AG09319 (cell line): ENCODE measurements around the gene LRRC56.

Source experiments
- DNase-seq: peaks from one replicate; pipeline ENCODE4 v3.0.0-alpha.2; 2010; ENCODE audit warnings: low read depth; ENCODE audit errors: extremely low read depth
- TF ChIP-seq, protein P1 (sequence below): IDR thresholded peaks from 2 replicates; pipeline ENCODE4 v1.5.1; 2011; ENCODE audit warnings: low read depth, mild to moderate bottlenecking, inconsistent platforms, low read length, moderate library complexity

LRRC56 gene

DNA sequence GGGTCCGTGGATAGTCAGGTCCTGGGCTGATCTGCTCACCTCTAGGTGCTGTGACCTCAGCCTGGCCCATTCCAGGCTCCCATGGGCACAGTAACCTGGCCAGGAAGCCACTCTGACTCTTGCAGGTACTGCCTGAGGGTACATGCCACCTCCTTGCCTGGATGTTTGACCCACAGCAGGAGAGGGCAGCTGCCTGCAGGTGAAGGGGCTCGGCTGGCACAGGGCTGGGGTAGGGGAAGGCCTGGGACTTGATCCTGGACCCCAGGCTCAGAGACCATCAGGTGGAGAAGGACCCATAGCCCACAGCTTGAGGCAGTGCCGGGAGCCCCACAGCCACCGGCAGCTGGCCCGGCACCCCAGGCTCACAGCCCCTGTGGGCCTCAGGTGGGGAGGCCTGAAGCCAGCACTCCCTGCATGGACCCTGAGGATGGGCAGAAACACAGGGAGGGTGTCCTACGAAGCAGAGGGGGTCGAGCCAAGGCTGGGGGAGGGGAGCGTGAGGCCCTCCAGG is 2.7 kb downstream of the LRRC56 start:
- TF ChIP-seq, protein P1, sequence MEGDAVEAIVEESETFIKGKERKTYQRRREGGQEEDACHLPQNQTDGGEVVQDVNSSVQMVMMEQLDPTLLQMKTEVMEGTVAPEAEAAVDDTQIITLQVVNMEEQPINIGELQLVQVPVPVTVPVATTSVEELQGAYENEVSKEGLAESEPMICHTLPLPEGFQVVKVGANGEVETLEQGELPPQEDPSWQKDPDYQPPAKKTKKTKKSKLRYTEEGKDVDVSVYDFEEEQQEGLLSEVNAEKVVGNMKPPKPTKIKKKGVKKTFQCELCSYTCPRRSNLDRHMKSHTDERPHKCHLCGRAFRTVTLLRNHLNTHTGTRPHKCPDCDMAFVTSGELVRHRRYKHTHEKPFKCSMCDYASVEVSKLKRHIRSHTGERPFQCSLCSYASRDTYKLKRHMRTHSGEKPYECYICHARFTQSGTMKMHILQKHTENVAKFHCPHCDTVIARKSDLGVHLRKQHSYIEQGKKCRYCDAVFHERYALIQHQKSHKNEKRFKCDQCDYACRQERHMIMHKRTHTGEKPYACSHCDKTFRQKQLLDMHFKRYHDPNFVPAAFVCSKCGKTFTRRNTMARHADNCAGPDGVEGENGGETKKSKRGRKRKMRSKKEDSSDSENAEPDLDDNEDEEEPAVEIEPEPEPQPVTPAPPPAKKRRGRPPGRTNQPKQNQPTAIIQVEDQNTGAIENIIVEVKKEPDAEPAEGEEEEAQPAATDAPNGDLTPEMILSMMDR = no peak
- DNase-seq = no peak

DNA sequence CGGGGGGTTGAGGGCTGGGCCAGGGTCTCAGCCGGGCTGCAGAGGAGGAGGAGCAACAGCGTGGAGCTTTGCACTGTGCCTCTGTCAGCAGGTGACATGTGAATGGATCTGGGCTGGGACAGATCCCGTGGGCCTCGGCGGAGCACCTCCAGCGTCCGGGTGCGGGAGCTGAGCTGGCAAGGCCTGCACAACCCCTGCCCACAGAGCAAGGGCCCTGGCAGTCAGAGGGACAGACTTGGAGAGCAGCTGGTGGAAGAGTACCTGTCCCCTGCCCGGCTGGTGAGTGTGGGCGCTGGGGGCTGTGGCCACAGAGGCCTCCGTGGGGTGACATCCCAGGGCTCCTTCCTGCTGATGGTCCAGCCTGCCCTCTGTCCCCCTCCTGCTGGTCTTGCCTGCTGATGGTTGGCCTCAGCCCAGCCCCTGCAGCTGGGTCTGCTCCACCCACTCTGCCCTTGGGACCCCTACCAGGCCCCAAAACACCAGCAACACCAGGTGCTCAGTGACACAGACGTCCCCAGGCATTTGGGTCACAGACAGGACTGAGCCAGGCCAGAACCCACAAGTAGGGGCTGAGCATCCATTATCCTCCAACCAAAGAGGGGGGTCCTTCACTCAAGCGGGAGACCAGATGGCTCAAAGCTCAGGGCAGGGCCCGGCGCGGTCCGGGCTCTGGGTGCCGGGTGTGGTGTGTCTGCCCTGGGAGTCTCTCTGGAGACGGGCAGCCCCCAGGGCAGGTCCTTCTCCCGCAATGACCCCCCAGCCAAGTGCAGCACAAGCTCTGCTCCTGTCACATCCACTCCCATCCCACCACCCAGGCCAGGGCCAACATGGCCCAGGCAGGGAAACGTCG is 3.5 kb downstream of the LRRC56 start:
- TF ChIP-seq, protein P1 = no peak
- DNase-seq = no peak

DNA sequence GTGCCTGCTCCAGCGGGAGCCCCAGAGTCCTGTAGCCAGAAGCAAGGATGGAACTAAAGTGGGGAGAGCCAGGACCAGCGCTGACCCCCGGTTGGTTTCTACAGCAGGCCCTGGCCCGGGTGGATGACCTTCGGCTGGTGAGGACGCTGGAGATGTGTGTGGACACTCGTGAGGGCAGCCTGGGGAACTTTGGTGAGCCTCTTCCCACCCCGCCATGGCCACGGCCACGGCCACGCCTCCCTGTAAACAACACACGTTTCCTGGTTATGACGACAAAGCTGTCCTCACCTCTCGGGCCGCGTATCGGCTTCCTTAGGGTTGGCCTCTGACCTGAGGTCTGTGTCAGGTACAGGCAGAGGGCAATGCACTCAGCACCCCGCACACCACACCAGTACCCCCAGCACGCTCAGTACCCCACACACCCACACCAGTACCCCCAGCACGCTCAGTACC is 4.1 kb downstream of the LRRC56 start:
- TF ChIP-seq, protein P1 = no peak
- no peak for DNase-seq

DNA sequence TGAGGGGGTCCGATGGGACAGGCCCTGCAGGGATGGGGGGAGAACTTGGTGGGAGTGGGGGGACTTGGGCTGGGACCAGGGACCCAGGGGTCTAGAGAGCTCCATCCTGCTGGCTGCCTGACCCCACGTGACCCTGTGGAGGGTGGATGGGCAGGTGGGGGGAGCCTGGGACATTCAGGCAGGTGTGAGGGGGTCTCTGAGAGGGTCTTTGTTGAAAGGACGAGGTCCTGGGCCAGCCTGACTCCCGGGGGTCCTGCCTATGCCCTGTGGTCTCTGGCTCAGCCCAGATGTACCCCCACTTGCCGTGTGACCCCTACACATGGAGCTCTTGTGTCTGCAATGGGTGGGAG is 7.5 kb downstream of the LRRC56 start:
- DNase-seq = no peak
- TF ChIP-seq, protein P1 = no peak

DNA sequence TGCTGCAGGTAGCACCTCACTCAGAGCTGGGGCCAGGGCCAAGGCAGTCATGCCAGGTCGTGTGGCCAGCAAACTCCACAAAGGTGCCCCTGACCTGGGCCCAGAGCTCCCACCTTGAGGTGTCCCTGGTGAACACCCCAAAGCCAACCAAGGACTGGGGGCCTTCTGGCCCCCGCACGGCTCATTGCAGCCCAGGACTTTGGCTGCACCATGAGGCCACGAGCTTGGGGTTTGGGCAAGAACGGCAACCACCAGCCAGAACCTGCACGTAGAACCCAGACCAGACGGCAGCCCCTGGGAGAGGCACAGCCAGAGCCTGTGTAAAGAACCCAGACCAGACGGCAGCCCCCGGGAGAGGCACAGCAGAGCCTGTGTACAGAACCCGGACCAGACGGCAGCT is 7.8 kb downstream of the LRRC56 start:
- TF ChIP-seq, protein P1 = no peak
- DNase-seq = no peak

DNA sequence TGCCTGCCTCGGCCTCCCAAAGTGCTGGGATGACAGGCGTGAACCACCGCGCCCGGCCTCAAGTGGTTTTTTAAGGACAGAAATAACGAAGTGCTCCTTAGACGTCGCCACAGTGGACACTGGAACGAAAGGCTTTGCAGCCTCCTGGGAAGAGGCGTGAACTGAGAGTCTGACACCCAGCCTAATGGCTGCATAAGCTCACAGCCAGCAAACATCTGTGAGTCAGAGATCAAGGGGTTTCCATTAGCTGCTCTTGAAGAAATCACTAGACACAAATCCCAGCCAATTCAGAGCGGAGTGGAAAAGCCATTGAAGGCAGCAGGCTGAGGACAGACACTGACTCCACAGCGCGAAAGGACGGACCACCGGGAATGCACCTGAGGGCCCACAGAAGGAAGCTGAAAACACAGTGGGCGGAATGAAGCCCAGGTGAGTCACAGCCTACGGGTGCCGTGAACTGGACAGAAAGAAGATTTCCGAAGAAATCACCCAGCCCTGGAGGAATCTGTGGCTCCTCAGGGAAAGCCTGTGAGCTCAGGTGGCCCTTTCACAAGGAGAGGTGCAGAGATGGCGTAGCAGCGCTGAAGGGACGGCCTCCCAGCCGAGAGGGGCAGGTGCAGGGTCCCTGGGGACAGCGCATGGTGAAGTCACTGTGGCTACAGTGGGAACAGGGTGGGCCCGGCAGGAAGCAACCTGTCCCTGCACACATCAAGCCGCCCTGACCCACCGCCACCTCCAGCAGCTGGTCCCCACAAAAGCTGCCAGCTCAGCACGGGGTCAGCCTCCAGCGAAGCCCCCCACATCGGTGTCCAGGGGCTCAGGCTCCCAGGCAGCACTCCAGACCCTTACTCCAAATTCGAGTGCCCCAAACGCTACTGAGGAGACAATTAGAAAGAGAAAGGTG is 11.6 kb downstream of the LRRC56 start:
- TF ChIP-seq, protein P1 = no peak
- DNase-seq = no peak
